NCI-H187 (cell line): ENCODE data around the gene CHSY1.

ENCODE experiments used
- DNase-seq, 2 experiments: peaks; one replicate each; lab custom pipeline; 2025; lab: John Stamatoyannopoulos, UW

CHSY1 gene

GRCh38 chr15:101269479-101270223, 17.8 kb upstream of the CHSY1 start:
- no peak for DNase-seq

- DNase-seq = no peak
These were observed 15.7 kb upstream of the CHSY1 start for GRCh38 chr15:101267320-101268104.

- no peak for DNase-seq
These were observed 14.9 kb upstream of the CHSY1 start for GRCh38 chr15:101266787-101267186.

- no peak for DNase-seq
These were observed 14.2 kb upstream of the CHSY1 start for GRCh38 chr15:101266034-101266433.

GRCh38 chr15:101264911-101265641, 13.2 kb upstream of the CHSY1 start:
- DNase-seq = no peak

DNA sequence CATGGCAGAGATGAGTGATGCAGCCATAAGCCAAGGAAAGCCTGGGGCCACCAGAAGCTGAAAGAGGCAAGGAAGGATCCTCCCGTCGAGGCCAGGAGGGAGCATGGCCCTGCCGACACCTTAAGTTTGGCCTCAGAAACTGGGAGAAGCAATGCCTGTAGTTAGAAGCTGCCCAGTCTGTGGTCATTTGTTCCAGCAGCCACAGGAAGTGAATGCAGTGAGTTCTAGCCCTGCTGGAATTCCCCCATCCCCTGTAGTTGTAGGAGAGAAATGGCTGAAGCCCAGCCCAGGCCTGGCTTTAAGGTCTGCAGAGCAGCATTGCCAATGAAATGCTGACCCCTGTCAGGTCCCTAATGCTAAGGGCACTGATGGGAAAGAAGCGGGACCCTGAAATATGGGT, 12.2 kb upstream of the CHSY1 start:
- DNase-seq = no peak

GRCh38 chr15:101262551-101262950, 10.7 kb upstream of the CHSY1 start:
- DNase-seq = no peak

GRCh38 chr15:101258238-101259144, 6.6 kb upstream of the CHSY1 start:
- peak; percentile 22 to 78 for DNase-seq

GRCh38 chr15:101256757-101257156, 4.9 kb upstream of the CHSY1 start:
- DNase-seq = no peak

DNA sequence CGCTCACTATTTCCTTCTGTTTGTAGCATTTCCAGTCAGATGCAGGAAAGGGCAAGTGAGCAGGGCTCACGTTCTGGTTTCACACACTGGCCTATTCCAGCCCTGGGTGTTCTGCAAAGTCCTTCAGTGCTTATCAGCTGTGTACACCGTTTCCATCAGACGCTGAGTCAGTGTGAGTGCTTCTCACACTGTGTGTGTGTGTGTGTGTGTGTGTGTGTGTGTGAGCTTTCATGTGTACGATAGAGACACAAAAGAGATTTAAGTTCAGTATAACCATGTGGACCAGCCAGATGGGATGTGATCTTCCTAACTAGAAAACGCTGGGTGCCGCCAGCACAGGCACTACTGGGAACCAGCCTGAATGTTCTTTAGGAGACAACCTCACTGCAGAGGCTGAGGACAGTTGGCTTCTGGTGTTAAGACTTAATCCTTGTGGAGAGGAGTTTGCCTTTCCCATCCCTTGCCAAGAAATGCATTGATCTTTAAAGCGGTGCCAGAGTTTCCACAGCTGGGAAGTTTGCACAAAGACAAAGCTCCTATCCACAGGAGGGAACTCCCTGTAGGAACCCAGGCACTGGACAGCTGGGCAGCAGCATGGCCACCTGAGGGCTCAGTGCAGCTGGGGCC, 3.9 kb upstream of the CHSY1 start:
- DNase-seq = no peak

GRCh38 chr15:101255051-101255395, 3.2 kb upstream of the CHSY1 start:
- no peak for DNase-seq

DNA sequence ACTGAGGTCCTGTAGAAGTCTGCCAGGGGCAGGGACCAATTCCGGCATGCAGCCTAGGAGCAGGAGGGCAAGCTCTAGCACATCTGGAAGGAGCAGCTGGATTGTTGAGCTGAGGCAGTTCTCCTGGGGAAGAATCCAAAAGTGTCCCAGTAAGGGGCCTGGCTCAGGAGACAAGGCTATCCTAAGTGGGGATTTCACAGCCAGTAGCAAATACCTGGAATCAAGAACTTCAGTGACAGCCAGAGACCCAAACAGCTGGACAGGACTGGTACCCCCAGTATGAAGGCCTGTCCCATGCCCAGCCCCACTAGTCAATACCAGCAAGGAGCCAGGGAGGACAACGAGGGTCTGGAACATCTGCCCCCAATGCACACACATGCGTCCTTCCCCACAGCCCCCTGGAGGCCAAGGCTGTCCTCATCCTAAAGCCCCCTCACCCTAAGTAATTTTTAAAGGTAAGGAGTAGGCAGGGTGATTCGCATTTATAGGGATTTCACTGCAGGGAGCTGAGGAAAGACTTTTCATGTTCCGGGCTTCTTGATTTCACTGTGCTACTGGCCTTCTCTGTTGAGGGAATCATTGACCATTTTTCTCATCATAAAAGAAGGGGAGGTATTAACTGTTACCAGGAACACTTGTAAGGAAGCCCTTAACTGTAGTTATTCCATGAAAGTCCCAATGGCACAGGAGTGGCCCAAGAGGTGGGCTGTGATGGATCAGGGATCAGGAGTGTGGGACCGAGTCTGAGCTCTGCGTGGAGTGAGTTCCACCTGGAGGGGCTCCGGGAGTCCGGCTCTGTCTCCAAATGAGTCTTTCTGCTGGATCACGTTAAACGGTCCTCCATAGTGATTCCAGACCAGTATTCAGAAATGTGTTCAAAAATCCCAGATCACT, 2.6 kb upstream of the CHSY1 start:
- no peak for DNase-seq

- DNase-seq = no peak
These were observed 988 bp upstream of the CHSY1 start for GRCh38 chr15:101252836-101253235.

DNA sequence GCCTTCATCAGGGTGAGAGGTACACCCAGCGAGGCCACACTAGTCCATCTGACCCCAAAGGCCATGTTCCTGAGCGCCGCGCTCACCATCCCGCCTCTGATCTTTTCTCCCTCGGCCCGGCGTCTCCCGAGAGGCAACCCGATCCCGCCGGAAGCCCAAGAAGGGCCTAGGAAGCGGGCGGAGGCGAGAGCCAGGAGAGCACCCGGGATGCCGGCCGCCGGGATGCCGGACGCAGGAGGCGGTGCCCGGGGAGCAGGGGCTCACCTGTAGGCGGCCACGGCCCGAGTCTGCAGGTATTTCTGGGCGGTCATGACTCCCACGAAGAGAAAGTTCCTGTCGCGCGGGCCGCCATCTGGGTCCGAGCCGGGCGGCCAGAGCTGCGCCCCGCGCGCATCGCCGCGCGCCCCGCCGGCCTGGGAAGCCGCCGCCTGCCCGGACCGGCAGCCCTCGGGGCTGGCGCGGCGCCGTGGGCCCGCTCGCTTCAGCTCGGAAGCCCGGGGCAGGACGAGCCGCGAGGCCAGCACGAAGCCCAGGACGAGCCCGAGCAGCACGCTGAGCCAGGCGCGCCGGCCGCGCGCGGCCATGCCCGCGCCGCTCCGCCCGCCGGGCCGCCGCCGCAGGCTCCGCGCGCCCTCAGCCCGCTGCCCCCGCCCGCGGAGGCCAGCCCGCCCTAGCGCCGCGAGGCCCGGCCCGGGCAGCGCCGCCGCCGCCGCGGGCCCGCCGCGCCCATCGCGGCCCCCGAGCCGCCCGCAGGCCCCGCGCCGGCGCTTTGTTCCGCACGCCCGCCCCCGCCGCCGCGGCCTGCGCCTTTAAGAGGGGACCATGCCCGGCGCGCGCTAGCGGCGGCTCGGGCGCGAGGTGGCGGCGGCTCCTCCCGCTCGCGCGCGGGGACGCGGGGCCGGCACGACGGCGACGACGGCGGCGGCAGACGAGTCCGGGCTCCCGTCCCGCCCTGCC, 697 bp downstream of the CHSY1 start:
- peak; percentile 34 to 72 for DNase-seq

GRCh38 chr15:101250341-101250831, 1.5 kb downstream of the CHSY1 start:
- DNase-seq = no peak

- DNase-seq = no peak
These were observed 3.6 kb downstream of the CHSY1 start for GRCh38 chr15:101248274-101248673.

- no peak for DNase-seq
These were observed 4.8 kb downstream of the CHSY1 start for GRCh38 chr15:101246824-101247745.

DNA sequence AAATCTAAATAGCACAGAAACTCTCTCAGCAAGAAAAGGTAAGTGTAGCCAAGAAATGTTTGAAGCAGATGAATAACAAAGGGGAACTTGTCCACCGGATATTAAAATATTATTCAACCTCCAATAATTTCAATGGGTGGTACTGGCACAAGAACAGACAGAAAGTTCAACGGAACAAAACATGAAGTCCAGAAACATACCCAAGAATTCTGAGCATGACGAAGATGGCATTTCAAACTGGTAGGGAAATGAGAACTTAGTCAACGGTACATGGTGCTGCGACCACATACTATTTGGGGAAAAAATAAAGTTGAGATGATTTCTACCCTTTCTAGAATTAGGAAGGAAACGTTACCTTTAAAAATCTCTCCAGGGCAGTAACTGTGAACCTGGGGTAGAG, 5.5 kb downstream of the CHSY1 start:
- no peak for DNase-seq
